IMR-90 (cell line): Measurements from ENCODE around the gene FADS2.

Experiments used
- CEBPB ChIP-seq: IDR thresholded peaks from 2 replicates; pipeline ENCODE4 v1.6.1; 2012; ENCODE audit warnings: low read depth, low read length, improper control_type of control experiment
- CHD1 ChIP-seq: IDR thresholded peaks from 2 replicates; pipeline ENCODE4 v1.6.1; 2012; ENCODE audit warnings: low read depth, low read length, improper control_type of control experiment
- CTCF ChIP-seq: conservative IDR thresholded peaks from 2 replicates; pipeline ENCODE4 v1.5.1; 2012; ENCODE audit warnings: mild to moderate bottlenecking, low read depth, low read length, improper control_type of control experiment
- FOS ChIP-seq: fragments of 150-350 bp; IDR thresholded peaks from 2 replicates; pipeline ENCODE4 v1.6.1; 2016; ENCODE audit warnings: low read depth, low read length
- MAFK ChIP-seq: IDR thresholded peaks from 2 replicates; pipeline ENCODE4 v1.6.1; 2012; ENCODE audit warnings: low read depth, low read length, improper control_type of control experiment
- MXI1 ChIP-seq: IDR thresholded peaks from 2 replicates; pipeline ENCODE4 v1.6.1; 2012; ENCODE audit warnings: low read depth, mild to moderate bottlenecking, low read length, moderate library complexity, borderline replicate concordance
- NFE2L2 ChIP-seq: fragments of 150-350 bp; IDR thresholded peaks from 2 replicates; pipeline ENCODE4 v1.6.1; 2016; ENCODE audit warnings: low read depth, mild to moderate bottlenecking, low read length
- POLR2A ChIP-seq: IDR thresholded peaks from 2 replicates; pipeline ENCODE4 v1.6.1; 2012; ENCODE audit warnings: mild to moderate bottlenecking, low read depth, low read length
- RAD21 ChIP-seq: IDR thresholded peaks from 2 replicates; pipeline ENCODE4 v1.6.1; 2012; ENCODE audit warnings: low read length, improper control_type of control experiment
- RCOR1 ChIP-seq: IDR thresholded peaks from 2 replicates; pipeline ENCODE4 v1.6.1; 2012; ENCODE audit warnings: mild to moderate bottlenecking, low read length, improper control_type of control experiment; ENCODE audit not compliant: insufficient replicate concordance
- RFX5 ChIP-seq: IDR thresholded peaks from 2 replicates; pipeline ENCODE4 v1.8.0; 2012; ENCODE audit warnings: low read depth, mild to moderate bottlenecking, low read length, moderate library complexity
- SMC3 ChIP-seq: fragments of 150-350 bp; IDR thresholded peaks from 2 replicates; pipeline ENCODE4 v1.6.1; 2016; ENCODE audit warnings: low read depth, mild to moderate bottlenecking, antibody characterized with exemption, low read length, moderate library complexity
- TF ChIP-seq, protein P1 (sequence below): fragments of 150-350 bp; IDR thresholded peaks from 2 replicates; pipeline ENCODE4 v1.6.1; 2017; ENCODE audit warnings: mild to moderate bottlenecking, antibody characterized with exemption, low read length, low read depth

- TF ChIP-seq POLR2A (no peak), CTCF (no peak), MAFK (no peak), RAD21 (no peak), RFX5 (no peak), CEBPB (no peak), FOS (no peak), SMC3 (no peak), MXI1 (no peak), NFE2L2 (no peak), RCOR1 (no peak), CHD1 (no peak)
- TF ChIP-seq, protein P1, sequence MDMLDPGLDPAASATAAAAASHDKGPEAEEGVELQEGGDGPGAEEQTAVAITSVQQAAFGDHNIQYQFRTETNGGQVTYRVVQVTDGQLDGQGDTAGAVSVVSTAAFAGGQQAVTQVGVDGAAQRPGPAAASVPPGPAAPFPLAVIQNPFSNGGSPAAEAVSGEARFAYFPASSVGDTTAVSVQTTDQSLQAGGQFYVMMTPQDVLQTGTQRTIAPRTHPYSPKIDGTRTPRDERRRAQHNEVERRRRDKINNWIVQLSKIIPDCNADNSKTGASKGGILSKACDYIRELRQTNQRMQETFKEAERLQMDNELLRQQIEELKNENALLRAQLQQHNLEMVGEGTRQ: no peak
Measured at GRCh38 chr11:61834278-61835048, 6.4 kb downstream of the FADS2 start.
